IMR-90 (cell line): ENCODE measurements around the gene ID1. TPM values are rescaled to one million over a fixed set of nuclear protein-coding genes. Genes with fewer than 3 reads are reported as not detected.
A peak's percentile ranks its signal among the peaks of the same experiment; 100 is the strongest.

Experiments
- ATAC-seq: fragments of 200-7000 bp; cut with Tn5 transposase; 2 replicates; pipeline ENCODE4 v1.9.1; 2020; ENCODE audit warnings: low read depth, mild to moderate bottlenecking, moderate library complexity
- BruUV-seq: library from RNA; stranded (reverse); fragments of 400-500 nt; replicated peaks from 2 replicates; lab custom pipeline; 2021; lab: Mats Ljungman, UMichigan
- CTCF ChIA-PET: fragments of 300-600 bp; formaldehyde crosslinking; extraction: SDS; loops from one replicate; lab custom pipeline; 2021; ENCODE audit warnings: antibody characterized with exemption; lab: Yijun Ruan, JAX
- POLR2A ChIA-PET: fragments of 300-600 bp; sonication (Branson Sonifier 250); formaldehyde crosslinking; loops from one replicate; lab custom pipeline; 2022; ENCODE audit warnings: antibody characterized with exemption; ENCODE audit not compliant: unreplicated experiment; lab: Charles Lee
- DNase-seq: peaks from one replicate; pipeline ENCODE4 v3.0.0; 2013
- H2AFZ ChIP-seq: replicated peaks from 2 replicates; pipeline ENCODE3; 2013; ENCODE audit warnings: low read length, mild to moderate bottlenecking; ENCODE audit not compliant: poor library complexity
- H2AK5ac ChIP-seq: 2 replicates; pipeline ENCODE4 v1.6.1; 2013; ENCODE audit warnings: low read depth, low read length, inconsistent platforms
- H2AK9ac ChIP-seq: replicated peaks from 2 replicates; pipeline ENCODE3; 2013; ENCODE audit warnings: mild to moderate bottlenecking, low read depth, low read length, moderate library complexity; ENCODE audit not compliant: poor library complexity
- H2BK120ac ChIP-seq: 2 replicates; pipeline ENCODE4 v1.6.1; 2013; ENCODE audit warnings: low read depth, low read length, inconsistent platforms
- H2BK15ac ChIP-seq: 3 replicates; pipeline ENCODE4 v1.6.1; 2013; ENCODE audit warnings: low read depth, low read length, inconsistent platforms
- H2BK20ac ChIP-seq: 2 replicates; pipeline ENCODE4 v1.6.1; 2013; ENCODE audit warnings: low read depth, mild to moderate bottlenecking, inconsistent platforms, low read length, moderate library complexity
- H2BK5ac ChIP-seq: 2 replicates; pipeline ENCODE4 v1.6.1; 2013; ENCODE audit warnings: mild to moderate bottlenecking, low read depth, low read length, inconsistent platforms; ENCODE audit not compliant: poor library complexity, severe bottlenecking
- H3K14ac ChIP-seq: replicated peaks from 2 replicates; pipeline ENCODE4 v1.6.1; 2013; ENCODE audit warnings: low read depth, low read length, inconsistent platforms
- H3K18ac ChIP-seq: 2 replicates; pipeline ENCODE4 v1.6.1; 2013; ENCODE audit warnings: low read depth, low read length, control low read depth
- H3K23ac ChIP-seq: 2 replicates; pipeline ENCODE4 v1.6.1; 2013; ENCODE audit warnings: low read depth, low read length, inconsistent platforms
- H3K27ac ChIP-seq: 2 replicates; pipeline ENCODE4 v1.5.1; 2013; ENCODE audit warnings: mild to moderate bottlenecking, control low read depth, low read length; ENCODE audit not compliant: insufficient read depth
- H3K27me3 ChIP-seq: 2 replicates; pipeline ENCODE4 v1.6.1; 2013; ENCODE audit warnings: low read length; ENCODE audit not compliant: control insufficient read depth, insufficient read depth
- H3K36me3 ChIP-seq: 2 replicates; pipeline ENCODE4 v1.6.1; 2013; ENCODE audit warnings: low read length, mixed read lengths; ENCODE audit not compliant: control insufficient read depth, insufficient read depth
- H3K4ac ChIP-seq: 2 replicates; pipeline ENCODE4 v1.6.1; 2013; ENCODE audit warnings: low read depth, low read length, inconsistent platforms
- H3K4me1 ChIP-seq: 2 replicates; pipeline ENCODE4 v1.6.1; 2013; ENCODE audit warnings: low read length, mixed read lengths; ENCODE audit not compliant: control insufficient read depth, insufficient read depth
- H3K4me2 ChIP-seq: 2 replicates; pipeline ENCODE4 v1.6.1; 2013; ENCODE audit warnings: low read depth, mild to moderate bottlenecking, control low read depth, low read length, moderate library complexity
- H3K4me3 ChIP-seq: 2 replicates; pipeline ENCODE4 v1.5.1; 2013; ENCODE audit warnings: low read depth, mild to moderate bottlenecking, control low read depth, low read length, moderate library complexity; ENCODE audit not compliant: insufficient read depth
- H3K56ac ChIP-seq: 2 replicates; pipeline ENCODE4 v1.6.1; 2013; ENCODE audit warnings: low read length, inconsistent platforms; ENCODE audit not compliant: insufficient read depth; ENCODE audit errors: extremely low read depth
- H3K79me1 ChIP-seq, 2 experiments: 2 replicates each; pipeline ENCODE4 v1.6.1; 2013; ENCODE audit warnings: low read length in 2 of 2, inconsistent platforms in 1 of 2, low read depth in 1 of 2
- H3K9ac ChIP-seq: 2 replicates; pipeline ENCODE4 v1.6.1; 2013; ENCODE audit warnings: low read depth, low read length, control low read depth
- H3K9me1 ChIP-seq: 2 replicates; pipeline ENCODE4 v1.6.1; 2013; ENCODE audit warnings: low read length, inconsistent platforms; ENCODE audit not compliant: insufficient read depth
- H3K9me3 ChIP-seq: 2 replicates; pipeline ENCODE4 v1.6.1; 2013; ENCODE audit warnings: low read length; ENCODE audit not compliant: control insufficient read depth, insufficient read depth
- H4K20me1 ChIP-seq: 2 replicates; pipeline ENCODE4 v1.6.1; 2013; ENCODE audit warnings: low read length, inconsistent platforms; ENCODE audit not compliant: insufficient read depth
- H4K5ac ChIP-seq: 2 replicates; pipeline ENCODE4 v1.6.1; 2013; ENCODE audit warnings: mild to moderate bottlenecking, low read depth, low read length, control low read depth
- H4K8ac ChIP-seq, 2 experiments: 2 replicates each; pipeline ENCODE4 v1.6.1; 2013; ENCODE audit warnings: low read depth in 2 of 2, low read length in 2 of 2, control low read depth in 1 of 2, inconsistent platforms in 1 of 2
- H4K91ac ChIP-seq: 2 replicates; pipeline ENCODE4 v1.6.1; 2013; ENCODE audit warnings: low read depth, low read length, inconsistent platforms; ENCODE audit not compliant: insufficient read depth
- BHLHE40 ChIP-seq: fragments of 150-350 bp; IDR thresholded peaks from 2 replicates; pipeline ENCODE4 v1.6.1; 2016; ENCODE audit warnings: mild to moderate bottlenecking, low read depth, low read length
- CEBPB ChIP-seq: IDR thresholded peaks from 2 replicates; pipeline ENCODE4 v1.6.1; 2012; ENCODE audit warnings: low read depth, low read length, improper control_type of control experiment
- CHD1 ChIP-seq: IDR thresholded peaks from 2 replicates; pipeline ENCODE4 v1.6.1; 2012; ENCODE audit warnings: low read depth, low read length, improper control_type of control experiment
- MAFK ChIP-seq: IDR thresholded peaks from 2 replicates; pipeline ENCODE4 v1.6.1; 2012; ENCODE audit warnings: low read depth, low read length, improper control_type of control experiment
- MXI1 ChIP-seq: IDR thresholded peaks from 2 replicates; pipeline ENCODE4 v1.6.1; 2012; ENCODE audit warnings: low read depth, mild to moderate bottlenecking, low read length, moderate library complexity, borderline replicate concordance
- NFE2L2 ChIP-seq: fragments of 150-350 bp; IDR thresholded peaks from 2 replicates; pipeline ENCODE4 v1.6.1; 2016; ENCODE audit warnings: low read depth, mild to moderate bottlenecking, low read length
- RAD21 ChIP-seq: IDR thresholded peaks from 2 replicates; pipeline ENCODE4 v1.6.1; 2012; ENCODE audit warnings: low read length, improper control_type of control experiment
- RCOR1 ChIP-seq: IDR thresholded peaks from 2 replicates; pipeline ENCODE4 v1.6.1; 2012; ENCODE audit warnings: mild to moderate bottlenecking, low read length, improper control_type of control experiment; ENCODE audit not compliant: insufficient replicate concordance
- RFX5 ChIP-seq: IDR thresholded peaks from 2 replicates; pipeline ENCODE4 v1.8.0; 2012; ENCODE audit warnings: low read depth, mild to moderate bottlenecking, low read length, moderate library complexity
- SMC3 ChIP-seq: fragments of 150-350 bp; IDR thresholded peaks from 2 replicates; pipeline ENCODE4 v1.6.1; 2016; ENCODE audit warnings: low read depth, mild to moderate bottlenecking, antibody characterized with exemption, low read length, moderate library complexity
- USF2 ChIP-seq: fragments of 150-350 bp; IDR thresholded peaks from 2 replicates; pipeline ENCODE4 v1.6.1; 2017; ENCODE audit warnings: mild to moderate bottlenecking, antibody characterized with exemption, low read length, low read depth
- WGBS, 2 experiments: methylation state at CpG; one replicate each; pipeline versions ENCODE4 v1.1.5 to v1.1.7; 2013; ENCODE audit warnings: missing lambda C conversion rate in 2 of 2; ENCODE audit not compliant: insufficient read length in 1 of 2; ENCODE audit errors: extremely low coverage in 2 of 2; 5-methylcytosine and 5-hydroxymethylcytosine counted together
- dilution Hi-C: fragments of 300-500 bp; cut with HindIII; formaldehyde crosslinking; loops from one replicate; pipeline ENCODE4 v1.14.3; 2018; ENCODE audit warnings: low sequenced_read_pairs; ENCODE audit not compliant: unreplicated experiment
- in situ Hi-C: fragments of 300-500 bp; cut with MboI; formaldehyde crosslinking; loops from 3 replicates; pipeline ENCODE4 v1.14.3; 2019; ENCODE audit warnings: low sequenced_read_pairs, inconsistent platforms, mixed read lengths
- intact Hi-C: fragments of 100-400 bp; cut with micrococcal nuclease; formaldehyde crosslinking; loops from 2 replicates; pipeline ENCODE4 v1.10.0; 2022
- polyA plus RNA-seq, 3 experiments: library from polyadenylated mRNA; depleted of rRNA; stranded (reverse); fragments of >200 nt; gene quantifications; 2 replicates each; pipeline ENCODE4 v1.2.3, GENCODE V29; 2012; ENCODE audit warnings: low replicate concordance in 1 of 3
- total RNA-seq: library from RNA; depleted of rRNA; stranded (reverse); fragments of >200 nt; gene quantifications from 2 replicates; pipeline ENCODE4 v1.2.3, GENCODE V29; 2012
- TF ChIP-seq, protein P1 (sequence below): conservative IDR thresholded peaks from 2 replicates; pipeline ENCODE4 v1.5.1; 2012; ENCODE audit warnings: mild to moderate bottlenecking, low read depth, low read length, improper control_type of control experiment
- TF ChIP-seq, protein P2 (sequence below): fragments of 150-350 bp; IDR thresholded peaks from 2 replicates; pipeline ENCODE4 v1.6.1; 2016; ENCODE audit warnings: low read depth, mild to moderate bottlenecking, low read length, moderate library complexity, borderline replicate concordance

ID1 gene
- total and polyA plus RNA-seq, 2 of the 4 experiments (the other 2 are of a cell fraction): 148 to 174 TPM

DNA sequence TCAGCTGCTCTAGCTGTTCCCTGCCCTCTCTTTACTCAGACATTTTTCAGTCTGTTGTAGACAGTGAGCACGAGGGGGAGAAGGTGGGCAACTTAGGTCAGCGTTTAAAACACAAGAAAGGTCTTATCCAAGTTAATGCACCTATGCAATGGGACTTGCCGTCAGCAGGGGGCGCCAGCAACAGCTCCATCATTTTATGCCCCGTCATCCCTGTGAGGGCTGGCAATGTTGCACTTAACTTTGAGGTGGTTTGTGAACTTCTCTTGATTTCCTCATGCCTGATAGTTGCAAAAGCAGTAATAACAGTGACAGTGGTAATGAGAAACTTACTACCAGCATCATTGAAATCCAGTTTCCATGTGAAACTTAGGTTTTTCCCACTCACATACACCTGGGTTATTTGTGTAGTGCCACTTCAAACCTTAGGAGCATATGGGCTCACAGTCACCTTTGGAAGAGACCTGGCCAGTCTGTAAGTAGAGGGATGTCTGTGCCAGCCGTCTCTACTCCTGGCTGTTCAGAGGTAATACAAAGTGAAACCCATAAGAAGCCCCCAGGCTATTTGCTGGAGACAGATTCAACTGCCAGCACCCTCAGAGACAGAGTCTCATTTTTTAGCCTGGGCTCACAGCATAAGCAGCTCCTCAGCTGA is 44.9 kb upstream of the ID1 start:
- Histone ChIP-seq H3K56ac (peak overlapping the region; percentile 57), H2AK5ac (peak overlapping the region; percentile 95), H2AFZ (peak overlapping the region; percentile 29), H2BK5ac (peak overlapping the region; percentile 89), H2AK9ac (peak overlapping the region; percentile 82), H3K23ac (peak overlapping the region; percentile 65), H3K4me2 (peak overlapping the region; percentile 49), H3K4ac (peak overlapping the region; percentile 91), H4K20me1 (peaks cover 17% of the 10 kb centered on the region), H3K9me3 (no peaks in the 10 kb centered on the region), H3K36me3 (peaks cover 39% of the 10 kb centered on the region), H3K4me1 (peaks cover 18% of the 10 kb centered on the region), H4K91ac (peak overlapping the region; percentile 88), H3K79me1 (peaks cover 10 to 47% of the 10 kb centered on the region in 2 experiments), H2BK20ac (peak overlapping the region; percentile 89), H3K4me3 (no peak overlapping the region), H3K9ac (no peak overlapping the region; the same call in 1 of the 2 replicates), H3K27ac (peak overlapping the region; percentile 76), H2BK15ac (peak overlapping the region; percentile 65), H3K14ac (peak overlapping the region; percentile 87), H3K18ac (peak overlapping the region; percentile 34; the same call in 1 of the 2 replicates), H3K27me3 (no peaks in the 10 kb centered on the region), H4K5ac (peak overlapping the region; percentile 86), H4K8ac (peak overlapping the region; percentile 59 to 90), H2BK120ac (peak overlapping the region; percentile 92), H3K9me1 (peaks cover 18% of the 10 kb centered on the region)
- 0% methylated on average over 2 of the region's 6 CpGs; no CpG with 5 or more reads in 1 of the 2 experiments for WGBS, 2 experiments
- DNase-seq: peak; percentile 86
- ATAC-seq: peak; percentile 48
- TF ChIP-seq USF2 (0 out of 2 replicates have a peak, but pooled peaks have one; percentile 2), NFE2L2 (peak; percentile 99), CEBPB (peak; percentile 87), RCOR1 (peak; percentile 37), MXI1 (peak; percentile 27; the same call in 1 of the 2 replicates), MAFK (peak; percentile 82), RAD21 (peak; percentile 60), CHD1 (no peak), RFX5 (no peak), BHLHE40 (no peak), SMC3 (peak; percentile 70)
- TF ChIP-seq, protein P1, sequence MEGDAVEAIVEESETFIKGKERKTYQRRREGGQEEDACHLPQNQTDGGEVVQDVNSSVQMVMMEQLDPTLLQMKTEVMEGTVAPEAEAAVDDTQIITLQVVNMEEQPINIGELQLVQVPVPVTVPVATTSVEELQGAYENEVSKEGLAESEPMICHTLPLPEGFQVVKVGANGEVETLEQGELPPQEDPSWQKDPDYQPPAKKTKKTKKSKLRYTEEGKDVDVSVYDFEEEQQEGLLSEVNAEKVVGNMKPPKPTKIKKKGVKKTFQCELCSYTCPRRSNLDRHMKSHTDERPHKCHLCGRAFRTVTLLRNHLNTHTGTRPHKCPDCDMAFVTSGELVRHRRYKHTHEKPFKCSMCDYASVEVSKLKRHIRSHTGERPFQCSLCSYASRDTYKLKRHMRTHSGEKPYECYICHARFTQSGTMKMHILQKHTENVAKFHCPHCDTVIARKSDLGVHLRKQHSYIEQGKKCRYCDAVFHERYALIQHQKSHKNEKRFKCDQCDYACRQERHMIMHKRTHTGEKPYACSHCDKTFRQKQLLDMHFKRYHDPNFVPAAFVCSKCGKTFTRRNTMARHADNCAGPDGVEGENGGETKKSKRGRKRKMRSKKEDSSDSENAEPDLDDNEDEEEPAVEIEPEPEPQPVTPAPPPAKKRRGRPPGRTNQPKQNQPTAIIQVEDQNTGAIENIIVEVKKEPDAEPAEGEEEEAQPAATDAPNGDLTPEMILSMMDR: peak; percentile 91
- TF ChIP-seq, protein P2, sequence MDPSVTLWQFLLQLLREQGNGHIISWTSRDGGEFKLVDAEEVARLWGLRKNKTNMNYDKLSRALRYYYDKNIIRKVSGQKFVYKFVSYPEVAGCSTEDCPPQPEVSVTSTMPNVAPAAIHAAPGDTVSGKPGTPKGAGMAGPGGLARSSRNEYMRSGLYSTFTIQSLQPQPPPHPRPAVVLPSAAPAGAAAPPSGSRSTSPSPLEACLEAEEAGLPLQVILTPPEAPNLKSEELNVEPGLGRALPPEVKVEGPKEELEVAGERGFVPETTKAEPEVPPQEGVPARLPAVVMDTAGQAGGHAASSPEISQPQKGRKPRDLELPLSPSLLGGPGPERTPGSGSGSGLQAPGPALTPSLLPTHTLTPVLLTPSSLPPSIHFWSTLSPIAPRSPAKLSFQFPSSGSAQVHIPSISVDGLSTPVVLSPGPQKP: no peak
- dilution Hi-C loops: no loop called here
- in situ Hi-C loops: loop anchor here (5.0 kb wide), 2 partner anchors 47 to 162 kb away; partner anchors contain the start of genes BCL2L1 and ID1
- intact Hi-C loops: loop anchor here (2.0 kb wide), 1 partner anchor 163 kb away; the partner anchor contains the start of gene BCL2L1
- BruUV-seq: no TSS peak
- ChIA-PET POLR2A (interaction anchor here (0.9 kb wide), 1 partner anchor 13 kb away, joined by 4 read pairs; no protein-coding TSS in a partner anchor), CTCF (interaction anchor here (0.6 to 5.9 kb wide), 11 partner anchors 9 to 175 kb away, joined by 3 to 97 read pairs (median 5); partner anchors contain the start of gene ID1)
